Upper lobe of left lung (tissue), 4 donors: ENCODE data around the gene TENM4.

Experiments
- EP300 ChIP-seq, 4 donors: sonication (generic); formaldehyde crosslinking; IDR thresholded peaks; one replicate each; pipeline ENCODE4 v1.5.1; 2017; ENCODE audit warnings: antibody characterized with exemption in 4 of 4, control low read depth in 2 of 4
- POLR2A ChIP-seq, 4 donors: fragments of 450-650 bp; IDR thresholded peaks; one replicate each; pipeline ENCODE4 v1.5.1; 2016 to 2017; ENCODE audit warnings: antibody characterized with exemption in 4 of 4, mild to moderate bottlenecking in 2 of 4
- TF ChIP-seq, protein P1 (sequence below), 6 experiments: fragments of 450-650 bp in 4 of 6; fragments of 200-600 bp in 2 of 6; sonication (generic) in 2 of 6; IDR thresholded peaks; one replicate each; pipeline ENCODE4 v1.5.1; 2016 to 2019; ENCODE audit warnings: antibody characterized with exemption in 6 of 6

DNA sequence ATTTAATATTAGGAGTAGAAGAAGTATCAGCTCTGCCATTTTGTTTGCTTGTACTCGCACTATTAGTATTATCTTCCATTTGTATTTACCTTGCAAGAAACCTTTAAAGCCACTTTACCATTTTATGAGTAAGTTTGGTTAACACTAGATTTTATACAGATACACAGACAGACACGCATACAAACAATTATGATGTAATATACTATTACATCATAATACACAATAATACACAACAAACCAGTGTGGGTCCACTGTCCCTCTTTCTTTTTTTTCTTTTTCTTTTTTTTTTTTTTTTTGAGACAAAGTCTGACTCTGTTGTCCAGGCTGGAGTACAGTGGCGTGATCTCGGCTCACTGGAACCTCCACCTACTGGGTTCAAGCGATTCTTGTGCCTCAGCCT lies 695.9 kb downstream of the TENM4 start:
- TF ChIP-seq, protein P1, sequence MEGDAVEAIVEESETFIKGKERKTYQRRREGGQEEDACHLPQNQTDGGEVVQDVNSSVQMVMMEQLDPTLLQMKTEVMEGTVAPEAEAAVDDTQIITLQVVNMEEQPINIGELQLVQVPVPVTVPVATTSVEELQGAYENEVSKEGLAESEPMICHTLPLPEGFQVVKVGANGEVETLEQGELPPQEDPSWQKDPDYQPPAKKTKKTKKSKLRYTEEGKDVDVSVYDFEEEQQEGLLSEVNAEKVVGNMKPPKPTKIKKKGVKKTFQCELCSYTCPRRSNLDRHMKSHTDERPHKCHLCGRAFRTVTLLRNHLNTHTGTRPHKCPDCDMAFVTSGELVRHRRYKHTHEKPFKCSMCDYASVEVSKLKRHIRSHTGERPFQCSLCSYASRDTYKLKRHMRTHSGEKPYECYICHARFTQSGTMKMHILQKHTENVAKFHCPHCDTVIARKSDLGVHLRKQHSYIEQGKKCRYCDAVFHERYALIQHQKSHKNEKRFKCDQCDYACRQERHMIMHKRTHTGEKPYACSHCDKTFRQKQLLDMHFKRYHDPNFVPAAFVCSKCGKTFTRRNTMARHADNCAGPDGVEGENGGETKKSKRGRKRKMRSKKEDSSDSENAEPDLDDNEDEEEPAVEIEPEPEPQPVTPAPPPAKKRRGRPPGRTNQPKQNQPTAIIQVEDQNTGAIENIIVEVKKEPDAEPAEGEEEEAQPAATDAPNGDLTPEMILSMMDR (IDR thresholded peaks at IDR 0.05) = no peak
- TF ChIP-seq POLR2A (IDR thresholded peaks at IDR 0.05) (no peak), EP300 (IDR thresholded peaks at IDR 0.05) (no peak)
